H1 (cell line): Measurements from ENCODE around the gene MIDN. TPM values are rescaled to one million over a fixed set of nuclear protein-coding genes. Genes with fewer than 3 reads are reported as not detected.

Source experiments
- CTBP2 ChIP-seq: IDR thresholded peaks from 2 replicates; pipeline ENCODE4 v1.7.0; 2011; ENCODE audit warnings: borderline replicate concordance, mild to moderate bottlenecking, moderate library complexity, mixed read lengths, low read length; ENCODE audit not compliant: insufficient read depth, insufficient read length
- HDAC6 ChIP-seq: IDR thresholded peaks from one replicate; pipeline ENCODE4 v1.7.1; 2012; ENCODE audit warnings: low read depth, mild to moderate bottlenecking, inconsistent platforms, low read length, moderate library complexity
- polyA plus RNA-seq, 7 experiments: library from polyadenylated mRNA; depleted of rRNA in 3 of 7; stranded (reverse) in 5 of 7; unstranded in 2 of 7; fragments of >200 nt in 5 of 7; fragments of 200-250 nt in 2 of 7; gene quantifications; 1 replicate in 5 of 7; 2 replicates in 1 of 7; 4 replicates in 1 of 7; pipeline versions ENCODE4 v1.2.1 to v1.2.3, GENCODE V29; 2011 to 2013; ENCODE audit warnings: missing spikeins in 2 of 7, mixed read lengths in 2 of 7
- total RNA-seq: library from RNA; stranded (reverse); fragmentation: NEBNext Ultra II Directional; extraction: Animal tissue kit (Norgen Biotek cat#: 25700); gene quantifications from 2 replicates; pipeline ENCODE4 v1.2.1, GENCODE V29; 2021

The MIDN gene
- total and polyA plus RNA-seq, 2 of the 8 experiments (the other 6 are each of a cell fraction or from before 2014, with no cell fraction given) = 39.8 to 159 TPM

- no peak for TF ChIP-seq HDAC6
- no peak for TF ChIP-seq CTBP2
Observed at GRCh38 chr19:1219786-1220476, 28.5 kb upstream of the MIDN start (continued).
